TTC549 (cell line): ENCODE data around the gene NEO1.

Experiments used
- FAIRE-seq: peaks from 2 replicates; lab custom pipeline; 2012; peaks lifted over from hg19 to GRCh38; lab: Jason Lieb, UNC

NEO1 gene, protein sequence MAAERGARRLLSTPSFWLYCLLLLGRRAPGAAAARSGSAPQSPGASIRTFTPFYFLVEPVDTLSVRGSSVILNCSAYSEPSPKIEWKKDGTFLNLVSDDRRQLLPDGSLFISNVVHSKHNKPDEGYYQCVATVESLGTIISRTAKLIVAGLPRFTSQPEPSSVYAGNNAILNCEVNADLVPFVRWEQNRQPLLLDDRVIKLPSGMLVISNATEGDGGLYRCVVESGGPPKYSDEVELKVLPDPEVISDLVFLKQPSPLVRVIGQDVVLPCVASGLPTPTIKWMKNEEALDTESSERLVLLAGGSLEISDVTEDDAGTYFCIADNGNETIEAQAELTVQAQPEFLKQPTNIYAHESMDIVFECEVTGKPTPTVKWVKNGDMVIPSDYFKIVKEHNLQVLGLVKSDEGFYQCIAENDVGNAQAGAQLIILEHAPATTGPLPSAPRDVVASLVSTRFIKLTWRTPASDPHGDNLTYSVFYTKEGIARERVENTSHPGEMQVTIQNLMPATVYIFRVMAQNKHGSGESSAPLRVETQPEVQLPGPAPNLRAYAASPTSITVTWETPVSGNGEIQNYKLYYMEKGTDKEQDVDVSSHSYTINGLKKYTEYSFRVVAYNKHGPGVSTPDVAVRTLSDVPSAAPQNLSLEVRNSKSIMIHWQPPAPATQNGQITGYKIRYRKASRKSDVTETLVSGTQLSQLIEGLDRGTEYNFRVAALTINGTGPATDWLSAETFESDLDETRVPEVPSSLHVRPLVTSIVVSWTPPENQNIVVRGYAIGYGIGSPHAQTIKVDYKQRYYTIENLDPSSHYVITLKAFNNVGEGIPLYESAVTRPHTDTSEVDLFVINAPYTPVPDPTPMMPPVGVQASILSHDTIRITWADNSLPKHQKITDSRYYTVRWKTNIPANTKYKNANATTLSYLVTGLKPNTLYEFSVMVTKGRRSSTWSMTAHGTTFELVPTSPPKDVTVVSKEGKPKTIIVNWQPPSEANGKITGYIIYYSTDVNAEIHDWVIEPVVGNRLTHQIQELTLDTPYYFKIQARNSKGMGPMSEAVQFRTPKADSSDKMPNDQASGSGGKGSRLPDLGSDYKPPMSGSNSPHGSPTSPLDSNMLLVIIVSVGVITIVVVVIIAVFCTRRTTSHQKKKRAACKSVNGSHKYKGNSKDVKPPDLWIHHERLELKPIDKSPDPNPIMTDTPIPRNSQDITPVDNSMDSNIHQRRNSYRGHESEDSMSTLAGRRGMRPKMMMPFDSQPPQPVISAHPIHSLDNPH (N-terminal part only)

GRCh38 chr15:73051807-73052652 is at the start of gene NEO1:
NEO1 (plus strand) TSS chr15:73052463; CDS start chr15:73052676, 213 bp downstream.
- FAIRE-seq = no peak

- FAIRE-seq = no peak
Measured at GRCh38 chr15:73004462-73004861, 47.8 kb upstream of the NEO1 start.

GRCh38 chr15:73005032-73005431 is 47.2 kb upstream of the NEO1 start:
- FAIRE-seq = no peak

DNA sequence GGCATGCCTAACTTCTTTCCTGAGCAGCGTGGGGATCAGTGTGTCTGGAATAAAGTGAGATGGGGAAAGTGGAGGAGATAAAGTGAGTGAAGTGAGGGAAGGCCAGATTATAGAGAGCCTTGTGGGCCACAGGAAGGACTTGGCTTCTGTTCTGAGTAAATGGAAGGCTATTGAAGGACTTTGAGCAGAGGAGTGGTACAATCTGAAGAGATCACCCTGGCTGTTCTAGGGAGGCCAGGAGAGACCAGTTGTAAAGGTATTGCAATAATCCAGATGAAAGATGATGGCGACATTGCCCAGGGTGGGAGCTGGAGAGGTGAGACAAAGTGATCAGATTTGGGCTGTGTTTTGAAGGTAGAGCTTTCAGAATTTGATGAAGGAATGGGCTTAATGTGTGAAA is 46.8 kb upstream of the NEO1 start:
- FAIRE-seq = no peak

DNA sequence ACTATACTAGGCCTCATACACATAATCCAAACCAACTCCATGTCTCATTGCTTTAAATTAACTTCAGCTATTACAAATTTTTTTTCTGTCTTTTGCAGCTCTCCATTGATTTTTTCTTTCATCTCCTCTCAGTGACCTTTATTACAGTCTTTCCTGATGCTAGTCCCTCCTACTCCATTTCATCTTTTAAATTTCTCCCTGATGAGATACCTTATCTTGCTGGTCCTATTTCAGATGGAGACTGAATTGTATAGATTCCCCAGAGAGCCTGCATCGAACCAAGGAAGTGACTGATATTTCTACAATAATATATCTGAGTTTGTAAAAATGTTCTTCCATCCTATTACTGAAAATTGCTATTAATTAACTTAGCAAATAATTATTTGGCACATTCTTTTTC is 45.7 kb upstream of the NEO1 start:
- no peak for FAIRE-seq

- no peak for FAIRE-seq
Measured at GRCh38 chr15:73009066-73010056, 42.9 kb upstream of the NEO1 start.

- no peak for FAIRE-seq
Measured at GRCh38 chr15:73010154-73011152, 41.8 kb upstream of the NEO1 start.

DNA sequence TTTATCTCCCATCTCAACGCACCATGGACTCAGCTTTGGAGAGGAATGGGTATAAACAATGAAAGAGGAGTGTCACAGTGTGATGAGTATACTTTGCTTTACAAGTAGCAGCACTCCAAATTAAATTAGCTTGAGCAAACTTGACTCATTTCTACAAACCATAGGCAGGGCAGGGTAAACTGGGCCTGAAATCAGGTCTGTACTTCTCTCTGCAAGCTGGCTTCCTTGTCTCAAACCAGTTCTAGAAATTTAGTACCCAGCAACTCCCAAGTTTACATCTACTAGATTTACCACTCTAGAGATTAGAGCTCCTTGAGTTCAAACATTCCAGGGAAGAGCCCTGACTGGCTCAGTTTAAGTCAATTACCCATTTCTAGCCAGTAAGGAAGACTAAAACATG is 37.4 kb upstream of the NEO1 start:
- no peak for FAIRE-seq

GRCh38 chr15:73015493-73015892 is 36.8 kb upstream of the NEO1 start:
- no peak for FAIRE-seq

DNA sequence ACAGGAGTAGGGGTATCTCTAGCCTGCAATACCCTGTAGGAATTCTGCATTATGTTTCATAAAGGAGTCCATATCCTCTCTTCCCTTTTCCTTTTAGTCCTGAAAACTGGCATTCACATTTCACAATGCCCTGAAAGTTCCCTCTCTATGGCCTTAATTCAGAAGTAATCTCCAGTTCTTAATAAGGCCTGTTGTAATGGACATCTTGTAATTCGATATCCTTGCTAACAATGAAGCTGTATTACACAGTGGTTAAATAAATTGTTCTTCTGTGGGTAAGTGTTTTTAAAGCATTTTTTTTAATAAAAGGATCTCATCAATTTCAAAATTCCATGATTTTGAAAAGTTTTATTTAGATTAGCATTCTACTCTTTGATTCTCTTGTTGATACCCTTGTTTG is 34.3 kb upstream of the NEO1 start:
- no peak for FAIRE-seq

GRCh38 chr15:73019154-73019553 is 33.1 kb upstream of the NEO1 start:
- FAIRE-seq = no peak

- FAIRE-seq = no peak
Measured at GRCh38 chr15:73019601-73020146, 32.6 kb upstream of the NEO1 start.

DNA sequence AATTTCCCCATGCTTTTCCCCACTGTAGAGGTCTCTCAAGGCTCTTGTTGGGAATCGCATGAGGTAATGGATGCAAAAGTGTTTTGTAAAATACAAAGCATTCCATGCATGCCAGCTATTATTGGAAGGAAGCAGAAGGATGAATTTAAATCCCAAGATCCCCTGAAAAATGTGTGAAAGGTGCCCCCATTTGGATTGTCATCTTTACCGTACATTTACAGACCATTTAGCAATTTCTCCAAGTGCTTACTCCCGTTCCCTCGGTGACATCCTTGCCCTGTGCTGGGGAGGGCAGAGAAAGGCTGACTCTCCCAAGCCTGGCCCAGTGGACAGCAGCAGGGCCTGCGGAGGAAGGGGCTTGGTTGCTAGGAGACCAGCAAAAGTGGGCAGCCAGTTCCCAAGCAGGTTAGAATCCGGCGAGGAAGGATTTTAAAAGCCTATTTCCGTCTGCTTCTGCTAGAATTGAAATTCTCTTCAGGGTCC is 31.1 kb upstream of the NEO1 start:
- no peak for FAIRE-seq

GRCh38 chr15:73022161-73022560 is 30.1 kb upstream of the NEO1 start:
- FAIRE-seq = no peak

DNA sequence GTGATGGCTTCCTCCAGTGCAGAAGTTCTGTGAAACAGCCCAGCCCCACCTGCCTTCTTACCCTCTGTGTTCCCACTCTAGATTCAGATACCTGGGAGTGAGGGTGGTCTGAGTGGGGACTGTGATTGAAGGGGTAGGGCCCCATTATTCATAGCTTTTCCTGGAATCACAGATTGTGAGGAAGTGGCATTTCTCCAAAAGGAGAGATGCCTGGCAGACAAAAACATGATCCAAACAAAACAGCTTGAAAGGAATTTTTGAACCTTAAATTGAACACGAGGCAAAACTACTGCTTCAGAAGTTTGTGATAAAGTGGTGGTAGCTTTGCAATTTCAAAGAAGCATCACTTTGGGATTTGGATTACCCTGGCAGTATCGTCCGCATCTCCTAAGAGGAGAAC is 29.2 kb upstream of the NEO1 start:
- FAIRE-seq = no peak

DNA sequence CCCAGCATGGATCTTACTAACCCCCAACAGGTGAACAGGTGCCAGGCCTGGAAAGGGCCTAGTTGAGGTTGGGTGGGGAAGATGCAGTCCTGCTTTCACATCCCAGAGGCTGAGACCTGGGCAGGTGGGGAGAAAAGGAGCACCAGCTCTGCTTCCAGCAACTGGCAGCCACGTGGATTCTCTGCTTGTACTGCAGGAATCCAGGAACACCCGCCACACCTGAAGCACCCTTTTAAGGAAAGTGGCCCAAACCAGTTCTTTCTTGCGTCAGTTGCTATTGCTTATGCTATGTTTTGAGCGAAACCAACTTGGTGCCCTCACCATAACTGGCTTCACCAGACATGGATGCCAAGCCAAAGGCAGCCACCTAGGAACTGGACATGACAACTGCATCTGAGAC is 28.1 kb upstream of the NEO1 start:
- no peak for FAIRE-seq

DNA sequence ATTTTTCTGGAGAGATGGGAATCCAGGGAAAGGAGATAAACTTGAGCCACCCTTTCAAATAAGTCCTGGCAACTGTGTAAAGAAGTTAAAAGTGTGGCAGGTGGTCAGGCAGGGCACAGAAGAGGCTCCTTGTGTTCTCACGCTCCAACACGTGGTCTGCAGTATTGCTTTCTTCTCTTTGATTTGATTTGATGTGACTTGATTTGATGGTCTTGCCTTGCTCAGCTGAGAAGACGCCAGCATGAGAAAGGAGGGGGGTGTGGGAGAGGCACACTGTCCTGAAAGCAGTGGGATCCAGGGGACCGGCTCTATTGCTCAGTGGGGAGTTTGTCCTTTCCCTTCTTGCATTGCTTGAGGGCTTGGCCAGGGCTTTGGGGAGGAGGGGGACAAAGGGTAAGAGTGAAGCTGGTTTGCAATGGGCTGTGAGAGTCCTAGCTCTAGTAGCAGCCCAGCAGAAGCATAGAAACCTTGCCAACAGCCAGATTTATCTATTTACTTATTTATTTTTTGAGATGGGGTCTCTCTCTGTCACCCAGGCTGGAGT is 25.7 kb upstream of the NEO1 start:
- no peak for FAIRE-seq

DNA sequence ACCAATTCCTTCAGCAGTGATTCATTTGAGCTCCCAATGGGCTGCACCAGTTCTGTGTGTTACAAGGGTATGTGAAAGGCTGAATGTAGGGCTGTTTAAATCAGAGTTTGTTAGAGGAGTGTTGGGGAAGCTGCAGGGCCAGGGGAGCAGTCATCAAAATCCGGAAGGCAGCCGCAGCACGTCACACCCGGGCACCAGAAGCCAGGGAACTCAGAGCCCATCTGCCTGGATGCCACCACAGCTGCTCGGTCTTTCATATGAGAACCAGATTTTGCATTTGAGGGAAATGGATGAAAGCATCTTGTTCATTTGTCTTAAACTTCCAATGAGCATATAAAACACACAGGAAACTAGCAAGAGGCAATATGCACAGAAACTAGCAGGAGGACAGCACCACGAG is 24.2 kb upstream of the NEO1 start:
- FAIRE-seq = no peak
